Common myeloid progenitor, CD34-positive (primary cell): ENCODE measurements around the gene CYP21A2.
"Not testable (repeated sequence)": the region's sequence is repeated elsewhere in the genome, so short reads cannot be mapped to it uniquely, and the experiment has no call there.

Experiments
- CTCF ChIA-PET: fragments of 350-600 bp; sonication (Branson Sonifier 250); formaldehyde crosslinking; loops from one replicate; lab custom pipeline; 2021; ENCODE audit warnings: antibody characterized with exemption; lab: Charles Lee
- POLR2A ChIA-PET: fragments of 350-600 bp; sonication (Branson Sonifier 250); formaldehyde crosslinking; loops from one replicate; lab custom pipeline; 2021; ENCODE audit warnings: antibody characterized with exemption; lab: Charles Lee
- DNase-seq, 3 donors: peaks; one replicate each; pipeline versions ENCODE4 v3.0.0 to v3.0.0-alpha.2; 2013
- H3K27ac ChIP-seq, 2 experiments: 1 replicate in 1 of 2; 2 replicates in 1 of 2; pipeline ENCODE4 v1.7.0; 2013; ENCODE audit warnings: inconsistent platforms in 2 of 2, low read length in 2 of 2, mild to moderate bottlenecking in 2 of 2, low read depth in 1 of 2, moderate library complexity in 1 of 2; ENCODE audit not compliant: severe bottlenecking in 2 of 2, insufficient read depth in 1 of 2, poor library complexity in 1 of 2
- H3K27me3 ChIP-seq, 5 experiments: replicated peaks in 2 of 5; 1 replicate in 3 of 5; 2 replicates in 2 of 5; pipeline versions ENCODE4 v1.6.1 to v1.7.0; 2013; ENCODE audit warnings: low read length in 4 of 5, mild to moderate bottlenecking in 2 of 5, moderate library complexity in 2 of 5, inconsistent platforms in 1 of 5; ENCODE audit not compliant: insufficient read depth in 5 of 5, control insufficient read depth in 4 of 5
- H3K36me3 ChIP-seq, 4 experiments: 1 replicate in 2 of 4; 2 replicates in 2 of 4; pipeline versions ENCODE4 v1.6.1 to v1.7.0; 2013; ENCODE audit warnings: low read length in 3 of 4, control low read depth in 1 of 4, mild to moderate bottlenecking in 1 of 4; ENCODE audit not compliant: control insufficient read depth in 4 of 4, insufficient read depth in 4 of 4
- H3K4me1 ChIP-seq, 4 experiments: 1 replicate in 3 of 4; 2 replicates in 1 of 4; pipeline versions ENCODE4 v1.6.1 to v1.7.1; 2013; ENCODE audit warnings: low read length in 3 of 4, mild to moderate bottlenecking in 3 of 4, control low read depth in 1 of 4, inconsistent platforms in 1 of 4, moderate library complexity in 1 of 4; ENCODE audit not compliant: control insufficient read depth in 4 of 4, insufficient read depth in 4 of 4; ENCODE audit errors: control extremely low read depth in 1 of 4
- H3K4me3 ChIP-seq, 7 experiments: 1 replicate in 4 of 7; 2 replicates in 3 of 7; pipeline versions ENCODE4 v1.5.1 to v1.7.0; 2013; ENCODE audit warnings: mild to moderate bottlenecking in 7 of 7, low read length in 6 of 7, moderate library complexity in 6 of 7, inconsistent platforms in 2 of 7, low read depth in 2 of 7, control low read depth in 1 of 7; ENCODE audit not compliant: insufficient read depth in 4 of 7, control insufficient read depth in 1 of 7; ENCODE audit errors: extremely low read depth in 1 of 7
- H3K9me3 ChIP-seq, 5 experiments: 1 replicate in 4 of 5; 2 replicates in 1 of 5; pipeline versions ENCODE4 v1.6.1 to v1.7.1; 2013; ENCODE audit warnings: low read length in 4 of 5, mild to moderate bottlenecking in 2 of 5, inconsistent platforms in 1 of 5, low read depth in 1 of 5, moderate library complexity in 1 of 5; ENCODE audit not compliant: control insufficient read depth in 4 of 5, insufficient read depth in 2 of 5; ENCODE audit errors: control extremely low read depth in 1 of 5
- WGBS: methylation state at CpG from one replicate; pipeline ENCODE4 v1.1.5; 2013; ENCODE audit not compliant: insufficient coverage; 5-methylcytosine and 5-hydroxymethylcytosine counted together

The CYP21A2 gene

GRCh38 chr6:32035283-32036013, 2.8 kb upstream of the CYP21A2 start:
- H3K27me3 ChIP-seq, H3K4me3 ChIP-seq, H3K27ac ChIP-seq, H3K36me3 ChIP-seq, H3K4me1 ChIP-seq, H3K9me3 ChIP-seq, CTCF ChIA-PET, DNase-seq, POLR2A ChIA-PET: not testable (repeated sequence)
- WGBS, result no CpG with 5 or more reads among the region's 16 CpGs

- H3K4me1 ChIP-seq, H3K36me3 ChIP-seq, H3K9me3 ChIP-seq, H3K27ac ChIP-seq, H3K27me3 ChIP-seq, DNase-seq, H3K4me3 ChIP-seq, POLR2A ChIA-PET, CTCF ChIA-PET: not testable (repeated sequence)
- WGBS, result no CpG with 5 or more reads among the region's 5 CpGs
These were observed 1.1 kb upstream of the CYP21A2 start for GRCh38 chr6:32037136-32037535.

GRCh38 chr6:32038878-32039277, 663 bp downstream of the CYP21A2 start:
- H3K27me3 ChIP-seq, H3K36me3 ChIP-seq, H3K27ac ChIP-seq, H3K4me3 ChIP-seq, POLR2A ChIA-PET, CTCF ChIA-PET, H3K9me3 ChIP-seq, DNase-seq, H3K4me1 ChIP-seq: not testable (repeated sequence)
- WGBS, result no CpG with 5 or more reads among the region's 5 CpGs

- DNase-seq, H3K27me3 ChIP-seq, POLR2A ChIA-PET, H3K4me1 ChIP-seq, H3K36me3 ChIP-seq, CTCF ChIA-PET, H3K27ac ChIP-seq, H3K9me3 ChIP-seq, H3K4me3 ChIP-seq: not testable (repeated sequence)
- 88% methylated on average over 13 of the region's 24 CpGs for WGBS
These were observed 1.4 kb downstream of the CYP21A2 start for GRCh38 chr6:32039321-32040274.

- H3K27me3 ChIP-seq, H3K36me3 ChIP-seq, CTCF ChIA-PET, DNase-seq, H3K27ac ChIP-seq, POLR2A ChIA-PET, H3K9me3 ChIP-seq, H3K4me1 ChIP-seq, H3K4me3 ChIP-seq: not testable (repeated sequence)
- 100% methylated on average over 3 of the region's 43 CpGs for WGBS
These were observed 2.3 kb downstream of the CYP21A2 start for GRCh38 chr6:32040299-32041049.

- CTCF ChIA-PET, POLR2A ChIA-PET, H3K9me3 ChIP-seq, DNase-seq, H3K27ac ChIP-seq, H3K4me1 ChIP-seq, H3K36me3 ChIP-seq, H3K27me3 ChIP-seq, H3K4me3 ChIP-seq: not testable (repeated sequence)
- WGBS, result no CpG with 5 or more reads among the region's 13 CpGs
These were observed 2.8 kb downstream of the CYP21A2 start for GRCh38 chr6:32041050-32041321.

GRCh38 chr6:32041385-32041784, 3.2 kb downstream of the CYP21A2 start:
- H3K27me3 ChIP-seq, H3K36me3 ChIP-seq, H3K4me3 ChIP-seq, H3K27ac ChIP-seq, CTCF ChIA-PET, H3K9me3 ChIP-seq, POLR2A ChIA-PET, DNase-seq, H3K4me1 ChIP-seq: not testable (repeated sequence)
- WGBS, result no CpG with 5 or more reads among the region's 10 CpGs
